CMK (cell line): Measurements from ENCODE around the gene PSMA2.

Experiments
- DNase-seq: peaks from one replicate; pipeline ENCODE4 v3.0.0-alpha.2; 2010; ENCODE audit warnings: low read depth

Gene PSMA2

GRCh38 chr7:42931834-42932651 lies at the start of gene PSMA2, which contains the start of gene MRPL32:
Gene PSMA2 (minus strand): TSS chr7:42932174. CDS start chr7:42932158, 16 bp downstream.
Gene MRPL32 (plus strand): TSS chr7:42932376. CDS start chr7:42932387, 11 bp downstream.
- peak; percentile 87 for DNase-seq

GRCh38 chr7:42981601-42982000 lies 49.6 kb upstream of the PSMA2 start:
- no peak for DNase-seq

GRCh38 chr7:42980514-42980913 lies 48.5 kb upstream of the PSMA2 start:
- DNase-seq: no peak

- no peak for DNase-seq
Measured at GRCh38 chr7:42980084-42980483, 48.1 kb upstream of the PSMA2 start.

GRCh38 chr7:42978496-42978895 lies 46.5 kb upstream of the PSMA2 start:
- no peak for DNase-seq

GRCh38 chr7:42976371-42976770 lies 44.4 kb upstream of the PSMA2 start:
- no peak for DNase-seq

- DNase-seq: no peak
Measured at GRCh38 chr7:42972699-42973500, 40.9 kb upstream of the PSMA2 start.

- DNase-seq: no peak
Measured at GRCh38 chr7:42967391-42967790, 35.4 kb upstream of the PSMA2 start.

- DNase-seq: no peak
Measured at GRCh38 chr7:42964849-42965805, 33.2 kb upstream of the PSMA2 start.

GRCh38 chr7:42964293-42964692 lies 32.3 kb upstream of the PSMA2 start:
- no peak for DNase-seq

- DNase-seq: no peak
Measured at GRCh38 chr7:42961170-42961569, 29.2 kb upstream of the PSMA2 start.

- no peak for DNase-seq
Measured at GRCh38 chr7:42960762-42961161, 28.8 kb upstream of the PSMA2 start.

GRCh38 chr7:42959549-42959948 lies 27.6 kb upstream of the PSMA2 start:
- DNase-seq: no peak

GRCh38 chr7:42956062-42956461 lies 24.1 kb upstream of the PSMA2 start:
- no peak for DNase-seq

GRCh38 chr7:42953994-42954393 lies 22.0 kb upstream of the PSMA2 start:
- DNase-seq: no peak

- no peak for DNase-seq
Measured at GRCh38 chr7:42952328-42952727, 20.4 kb upstream of the PSMA2 start.

- DNase-seq: no peak
Measured at GRCh38 chr7:42950417-42950816, 18.4 kb upstream of the PSMA2 start.

- DNase-seq: no peak
Measured at GRCh38 chr7:42947521-42947920, 15.5 kb upstream of the PSMA2 start.

GRCh38 chr7:42946627-42946950 lies 14.6 kb upstream of the PSMA2 start:
- DNase-seq: no peak

- no peak for DNase-seq
Measured at GRCh38 chr7:42945821-42946626, 14.1 kb upstream of the PSMA2 start.
